ENCODE results near the gene C3orf18. TPM values are rescaled to one million over a fixed set of nuclear protein-coding genes. Genes with fewer than 3 reads are reported as not detected.

C3orf18 gene
- total and polyA plus RNA-seq, 9 of the 15 experiments (the other 6 are each of a cell fraction or from before 2014, with no cell fraction given), result 0.01 to 2.3 (median 0.94) TPM

DNA sequence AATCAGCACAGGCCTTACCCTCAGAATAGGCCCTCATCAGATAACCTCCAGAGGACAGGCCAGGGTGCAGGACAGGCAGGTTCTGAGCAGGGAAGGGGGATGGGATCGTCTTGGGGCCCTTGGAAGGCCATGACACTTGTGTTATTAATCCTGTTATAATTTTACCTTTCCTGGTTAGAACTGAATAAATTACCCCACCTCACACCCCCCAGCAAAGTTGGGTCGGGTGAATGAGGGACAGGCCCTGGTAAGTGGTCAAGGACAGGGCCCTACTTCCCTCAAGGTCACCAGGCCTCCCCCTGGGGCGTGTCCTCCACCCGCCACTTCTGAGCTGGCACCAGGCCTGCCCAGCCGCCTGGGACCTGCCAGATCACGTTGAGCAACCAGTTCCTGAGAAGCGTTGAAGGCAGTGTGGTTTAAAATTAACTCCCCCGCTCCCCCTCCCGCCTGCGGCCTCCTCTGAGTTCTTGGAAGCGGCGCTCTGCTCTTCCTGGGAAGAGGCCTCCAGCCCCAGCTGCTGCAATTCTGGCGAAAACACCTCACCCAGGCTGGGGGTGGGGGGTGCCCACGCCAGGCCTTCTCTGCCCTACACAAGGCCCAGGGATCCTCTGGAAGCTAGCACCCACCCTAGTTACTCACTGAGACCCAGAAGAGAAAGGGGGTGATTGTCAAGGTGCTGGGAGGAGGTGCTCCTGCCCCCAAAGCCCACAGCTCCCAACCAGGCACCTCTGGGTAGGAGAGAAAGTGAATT, 33.5 kb upstream of the C3orf18 start (continued):
- TF ChIP-seq, protein P1, sequence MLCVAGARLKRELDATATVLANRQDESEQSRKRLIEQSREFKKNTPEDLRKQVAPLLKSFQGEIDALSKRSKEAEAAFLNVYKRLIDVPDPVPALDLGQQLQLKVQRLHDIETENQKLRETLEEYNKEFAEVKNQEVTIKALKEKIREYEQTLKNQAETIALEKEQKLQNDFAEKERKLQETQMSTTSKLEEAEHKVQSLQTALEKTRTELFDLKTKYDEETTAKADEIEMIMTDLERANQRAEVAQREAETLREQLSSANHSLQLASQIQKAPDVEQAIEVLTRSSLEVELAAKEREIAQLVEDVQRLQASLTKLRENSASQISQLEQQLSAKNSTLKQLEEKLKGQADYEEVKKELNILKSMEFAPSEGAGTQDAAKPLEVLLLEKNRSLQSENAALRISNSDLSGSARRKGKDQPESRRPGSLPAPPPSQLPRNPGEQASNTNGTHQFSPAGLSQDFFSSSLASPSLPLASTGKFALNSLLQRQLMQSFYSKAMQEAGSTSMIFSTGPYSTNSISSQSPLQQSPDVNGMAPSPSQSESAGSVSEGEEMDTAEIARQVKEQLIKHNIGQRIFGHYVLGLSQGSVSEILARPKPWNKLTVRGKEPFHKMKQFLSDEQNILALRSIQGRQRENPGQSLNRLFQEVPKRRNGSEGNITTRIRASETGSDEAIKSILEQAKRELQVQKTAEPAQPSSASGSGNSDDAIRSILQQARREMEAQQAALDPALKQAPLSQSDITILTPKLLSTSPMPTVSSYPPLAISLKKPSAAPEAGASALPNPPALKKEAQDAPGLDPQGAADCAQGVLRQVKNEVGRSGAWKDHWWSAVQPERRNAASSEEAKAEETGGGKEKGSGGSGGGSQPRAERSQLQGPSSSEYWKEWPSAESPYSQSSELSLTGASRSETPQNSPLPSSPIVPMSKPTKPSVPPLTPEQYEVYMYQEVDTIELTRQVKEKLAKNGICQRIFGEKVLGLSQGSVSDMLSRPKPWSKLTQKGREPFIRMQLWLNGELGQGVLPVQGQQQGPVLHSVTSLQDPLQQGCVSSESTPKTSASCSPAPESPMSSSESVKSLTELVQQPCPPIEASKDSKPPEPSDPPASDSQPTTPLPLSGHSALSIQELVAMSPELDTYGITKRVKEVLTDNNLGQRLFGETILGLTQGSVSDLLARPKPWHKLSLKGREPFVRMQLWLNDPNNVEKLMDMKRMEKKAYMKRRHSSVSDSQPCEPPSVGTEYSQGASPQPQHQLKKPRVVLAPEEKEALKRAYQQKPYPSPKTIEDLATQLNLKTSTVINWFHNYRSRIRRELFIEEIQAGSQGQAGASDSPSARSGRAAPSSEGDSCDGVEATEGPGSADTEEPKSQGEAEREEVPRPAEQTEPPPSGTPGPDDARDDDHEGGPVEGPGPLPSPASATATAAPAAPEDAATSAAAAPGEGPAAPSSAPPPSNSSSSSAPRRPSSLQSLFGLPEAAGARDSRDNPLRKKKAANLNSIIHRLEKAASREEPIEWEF (CRISPR knock-in tag; IDR thresholded peaks at IDR 0.05), result no peak; the same call in 1 of the 2 replicates
- TF ChIP-seq GATAD2A (IDR thresholded peaks at IDR 0.05) (peak; percentile 58; the same call in 1 of the 2 replicates), NONO (IDR thresholded peaks at IDR 0.05; ENCODE audit: low read depth in 2 of 2, low read length in 1 of 2) (no peak), TAF15 (IDR thresholded peaks at IDR 0.05; ENCODE audit: low read depth, low read length) (no peak), BRCA1 (IDR thresholded peaks at IDR 0.05) (no peak), BRCA1 (CRISPR knock-in tag; IDR thresholded peaks at IDR 0.05) (no peak), E2F3 (CRISPR knock-in tag; IDR thresholded peaks at IDR 0.05) (no peak), TCFL5 (CRISPR knock-in tag; conservative IDR thresholded peaks at IDR 0.05) (no peak), NR2C2 (CRISPR knock-in tag; IDR thresholded peaks at IDR 0.05) (no peak), NR2C2 (tag; IDR thresholded peaks at IDR 0.05) (no peak)
- TF ChIP-seq, protein P2, sequence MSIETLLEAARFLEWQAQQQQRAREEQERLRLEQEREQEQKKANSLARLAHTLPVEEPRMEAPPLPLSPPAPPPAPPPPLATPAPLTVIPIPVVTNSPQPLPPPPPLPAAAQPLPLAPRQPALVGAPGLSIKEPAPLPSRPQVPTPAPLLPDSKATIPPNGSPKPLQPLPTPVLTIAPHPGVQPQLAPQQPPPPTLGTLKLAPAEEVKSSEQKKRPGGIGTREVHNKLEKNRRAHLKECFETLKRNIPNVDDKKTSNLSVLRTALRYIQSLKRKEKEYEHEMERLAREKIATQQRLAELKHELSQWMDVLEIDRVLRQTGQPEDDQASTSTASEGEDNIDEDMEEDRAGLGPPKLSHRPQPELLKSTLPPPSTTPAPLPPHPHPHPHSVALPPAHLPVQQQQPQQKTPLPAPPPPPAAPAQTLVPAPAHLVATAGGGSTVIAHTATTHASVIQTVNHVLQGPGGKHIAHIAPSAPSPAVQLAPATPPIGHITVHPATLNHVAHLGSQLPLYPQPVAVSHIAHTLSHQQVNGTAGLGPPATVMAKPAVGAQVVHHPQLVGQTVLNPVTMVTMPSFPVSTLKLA (conservative IDR thresholded peaks at IDR 0.05), result peak; percentile 11 to 65; a peak in 2 of 4 replicates
- TF ChIP-seq, protein P3, sequence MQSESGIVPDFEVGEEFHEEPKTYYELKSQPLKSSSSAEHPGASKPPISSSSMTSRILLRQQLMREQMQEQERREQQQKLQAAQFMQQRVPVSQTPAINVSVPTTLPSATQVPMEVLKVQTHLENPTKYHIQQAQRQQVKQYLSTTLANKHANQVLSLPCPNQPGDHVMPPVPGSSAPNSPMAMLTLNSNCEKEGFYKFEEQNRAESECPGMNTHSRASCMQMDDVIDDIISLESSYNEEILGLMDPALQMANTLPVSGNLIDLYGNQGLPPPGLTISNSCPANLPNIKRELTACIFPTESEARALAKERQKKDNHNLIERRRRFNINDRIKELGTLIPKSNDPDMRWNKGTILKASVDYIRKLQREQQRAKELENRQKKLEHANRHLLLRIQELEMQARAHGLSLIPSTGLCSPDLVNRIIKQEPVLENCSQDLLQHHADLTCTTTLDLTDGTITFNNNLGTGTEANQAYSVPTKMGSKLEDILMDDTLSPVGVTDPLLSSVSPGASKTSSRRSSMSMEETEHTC (IDR thresholded peaks at IDR 0.05), result no peak
- TF ChIP-seq, protein P4, sequence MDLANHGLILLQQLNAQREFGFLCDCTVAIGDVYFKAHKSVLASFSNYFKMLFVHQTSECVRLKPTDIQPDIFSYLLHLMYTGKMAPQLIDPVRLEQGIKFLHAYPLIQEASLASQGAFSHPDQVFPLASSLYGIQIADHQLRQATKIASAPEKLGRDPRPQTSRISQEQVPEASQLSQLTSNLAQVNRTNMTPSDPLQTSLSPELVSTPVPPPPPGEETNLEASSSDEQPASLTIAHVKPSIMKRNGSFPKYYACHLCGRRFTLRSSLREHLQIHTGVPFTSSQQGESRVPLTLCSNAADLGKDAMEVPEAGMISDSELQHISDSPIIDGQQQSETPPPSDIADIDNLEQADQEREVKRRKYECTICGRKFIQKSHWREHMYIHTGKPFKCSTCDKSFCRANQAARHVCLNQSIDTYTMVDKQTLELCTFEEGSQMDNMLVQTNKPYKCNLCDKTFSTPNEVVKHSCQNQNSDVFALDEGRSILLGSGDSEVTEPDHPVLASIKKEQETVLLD (IDR thresholded peaks at IDR 0.05), result 0 out of 2 replicates have a peak, but pooled peaks have one; percentile 20
- TF ChIP-seq, protein P5, sequence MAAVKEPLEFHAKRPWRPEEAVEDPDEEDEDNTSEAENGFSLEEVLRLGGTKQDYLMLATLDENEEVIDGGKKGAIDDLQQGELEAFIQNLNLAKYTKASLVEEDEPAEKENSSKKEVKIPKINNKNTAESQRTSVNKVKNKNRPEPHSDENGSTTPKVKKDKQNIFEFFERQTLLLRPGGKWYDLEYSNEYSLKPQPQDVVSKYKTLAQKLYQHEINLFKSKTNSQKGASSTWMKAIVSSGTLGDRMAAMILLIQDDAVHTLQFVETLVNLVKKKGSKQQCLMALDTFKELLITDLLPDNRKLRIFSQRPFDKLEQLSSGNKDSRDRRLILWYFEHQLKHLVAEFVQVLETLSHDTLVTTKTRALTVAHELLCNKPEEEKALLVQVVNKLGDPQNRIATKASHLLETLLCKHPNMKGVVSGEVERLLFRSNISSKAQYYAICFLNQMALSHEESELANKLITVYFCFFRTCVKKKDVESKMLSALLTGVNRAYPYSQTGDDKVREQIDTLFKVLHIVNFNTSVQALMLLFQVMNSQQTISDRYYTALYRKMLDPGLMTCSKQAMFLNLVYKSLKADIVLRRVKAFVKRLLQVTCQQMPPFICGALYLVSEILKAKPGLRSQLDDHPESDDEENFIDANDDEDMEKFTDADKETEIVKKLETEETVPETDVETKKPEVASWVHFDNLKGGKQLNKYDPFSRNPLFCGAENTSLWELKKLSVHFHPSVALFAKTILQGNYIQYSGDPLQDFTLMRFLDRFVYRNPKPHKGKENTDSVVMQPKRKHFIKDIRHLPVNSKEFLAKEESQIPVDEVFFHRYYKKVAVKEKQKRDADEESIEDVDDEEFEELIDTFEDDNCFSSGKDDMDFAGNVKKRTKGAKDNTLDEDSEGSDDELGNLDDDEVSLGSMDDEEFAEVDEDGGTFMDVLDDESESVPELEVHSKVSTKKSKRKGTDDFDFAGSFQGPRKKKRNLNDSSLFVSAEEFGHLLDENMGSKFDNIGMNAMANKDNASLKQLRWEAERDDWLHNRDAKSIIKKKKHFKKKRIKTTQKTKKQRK (IDR thresholded peaks at IDR 0.05; ENCODE audit: borderline replicate concordance, low read depth, low read length), result no peak
